Neural progenitor cell (in vitro differentiated cells): ENCODE measurements around the gene CNNM2. TPM values are rescaled to one million over a fixed set of nuclear protein-coding genes. Genes with fewer than 3 reads are reported as not detected.

Experiments used
- DNase-seq: peaks from one replicate; pipeline ENCODE4 v3.0.0-alpha.2; 2016; ENCODE audit warnings: low spot score
- H2AFZ ChIP-seq: fragments of 200-600 bp; sonication (generic); replicated peaks from 2 replicates; pipeline ENCODE4 v1.6.1; 2016; ENCODE audit warnings: antibody characterized with exemption
- H3F3A ChIP-seq: fragments of 200-600 bp; sonication (generic); 2 replicates; pipeline ENCODE4 v1.6.1; 2016; ENCODE audit warnings: antibody characterized with exemption, low read depth
- H3K27ac ChIP-seq: fragments of 200-600 bp; sonication (generic); 2 replicates; pipeline ENCODE4 v1.5.1; 2016; ENCODE audit warnings: mild to moderate bottlenecking
- H3K27me3 ChIP-seq: fragments of 200-600 bp; sonication (generic); 2 replicates; pipeline ENCODE4 v1.6.1; 2016; ENCODE audit warnings: mild to moderate bottlenecking, moderate library complexity
- H3K36me3 ChIP-seq: fragments of 200-600 bp; sonication (generic); 2 replicates; pipeline ENCODE4 v1.5.1; 2016
- H3K4me1 ChIP-seq: fragments of 200-600 bp; sonication (generic); 2 replicates; pipeline ENCODE4 v1.6.1; 2016; ENCODE audit warnings: mixed run types
- H3K4me2 ChIP-seq: fragments of 200-600 bp; sonication (generic); 2 replicates; pipeline ENCODE4 v1.6.1; 2016
- H3K4me3 ChIP-seq: fragments of 200-600 bp; sonication (generic); 2 replicates; pipeline ENCODE4 v1.5.1; 2016
- H3K79me2 ChIP-seq: fragments of 200-600 bp; sonication (generic); 2 replicates; pipeline ENCODE4 v1.6.1; 2016; ENCODE audit warnings: low read depth
- H3K9ac ChIP-seq: fragments of 200-600 bp; sonication (generic); 2 replicates; pipeline ENCODE4 v1.6.1; 2016
- H3K9me3 ChIP-seq: fragments of 200-600 bp; sonication (generic); 2 replicates; pipeline ENCODE4 v1.5.1; 2016; ENCODE audit warnings: low read depth
- H4K20me1 ChIP-seq: fragments of 200-600 bp; sonication (generic); 2 replicates; pipeline ENCODE4 v1.6.1; 2016; ENCODE audit warnings: low read depth
- H3K27ac Mint-ChIP-seq: 3 replicates; pipeline ENCODE4 v1.8.0; 2021; ENCODE audit warnings: mixed read lengths
- H3K27me3 Mint-ChIP-seq: 2 replicates; pipeline ENCODE4 v1.8.0; 2022; ENCODE audit warnings: low read depth, mild to moderate bottlenecking, inconsistent platforms, moderate library complexity, mixed read lengths; ENCODE audit not compliant: insufficient read depth
- H3K36me3 Mint-ChIP-seq: 3 replicates; pipeline ENCODE4 v1.8.0; 2021; ENCODE audit warnings: mixed read lengths
- H3K4me1 Mint-ChIP-seq: 3 replicates; pipeline ENCODE4 v1.8.0; 2021; ENCODE audit warnings: mixed read lengths
- H3K4me3 Mint-ChIP-seq: 3 replicates; pipeline ENCODE4 v1.8.0; 2021; ENCODE audit warnings: mild to moderate bottlenecking, moderate library complexity, mixed read lengths
- H3K9me3 Mint-ChIP-seq: 3 replicates; pipeline ENCODE4 v1.8.0; 2020; ENCODE audit warnings: mixed read lengths
- CTCF ChIP-seq: fragments of 200-600 bp; sonication (generic); IDR thresholded peaks from 2 replicates; pipeline ENCODE4 v1.5.1; 2017; ENCODE audit warnings: antibody characterized with exemption, mild to moderate bottlenecking
- EZH2 ChIP-seq: fragments of 200-600 bp; sonication (generic); IDR thresholded peaks from 2 replicates; pipeline ENCODE4 v1.6.1; 2017; ENCODE audit warnings: antibody characterized with exemption, mild to moderate bottlenecking, moderate library complexity
- EZH2phosphoT487 ChIP-seq: fragments of 200-600 bp; sonication (generic); IDR thresholded peaks from 2 replicates; pipeline ENCODE4 v1.6.1; 2017; ENCODE audit warnings: antibody characterized with exemption
- total RNA-seq: library from RNA; depleted of rRNA; stranded (reverse); fragments of >200 nt; gene quantifications from 2 replicates; pipeline ENCODE4 v1.2.3, GENCODE V29; 2015; ENCODE audit warnings: low replicate concordance

Gene CNNM2
- total RNA-seq, 1 donor from 2014 or later: 11.4 TPM

GRCh38 chr10:103100620-103101019, 182.5 kb downstream of the CNNM2 start:
- DNase-seq: no peak
- H3K27ac ChIP-seq: no peak overlapping the region
- no peak overlapping the region for H3K27ac Mint-ChIP-seq
- H3K27me3 ChIP-seq: no peaks in the 10 kb centered on the region
- no peaks in the 10 kb centered on the region for H3F3A ChIP-seq
- H3K9me3 Mint-ChIP-seq: no peaks in the 10 kb centered on the region
- H3K9ac ChIP-seq: no peak overlapping the region
- no peaks in the 10 kb centered on the region for H4K20me1 ChIP-seq
- no peaks in the 10 kb centered on the region for H3K79me2 ChIP-seq
- TF ChIP-seq EZH2 (no peak), CTCF (no peak)
- no peaks in the 10 kb centered on the region for H3K9me3 ChIP-seq
- H3K36me3 ChIP-seq: peaks cover 7% of the 10 kb centered on the region
- H3K27me3 Mint-ChIP-seq: no peaks in the 10 kb centered on the region
- H3K4me2 ChIP-seq: no peak overlapping the region
- peaks cover 14% of the 10 kb centered on the region for H3K36me3 Mint-ChIP-seq
- peaks cover 3% of the 10 kb centered on the region for H3K4me1 ChIP-seq
- no peak overlapping the region for H3K4me3 Mint-ChIP-seq
- no peak overlapping the region for H3K4me3 ChIP-seq
- no peaks in the 10 kb centered on the region for H3K4me1 Mint-ChIP-seq
- H2AFZ ChIP-seq: no peak overlapping the region

- no peaks in the 10 kb centered on the region for H3K4me1 Mint-ChIP-seq
- Histone ChIP-seq H3F3A (no peaks in the 10 kb centered on the region), H3K9ac (no peak overlapping the region), H3K27ac (no peak overlapping the region), H3K4me3 (no peak overlapping the region), H3K27me3 (no peaks in the 10 kb centered on the region), H3K79me2 (no peaks in the 10 kb centered on the region), H4K20me1 (no peaks in the 10 kb centered on the region), H3K36me3 (peaks cover 7% of the 10 kb centered on the region), H2AFZ (no peak overlapping the region), H3K4me1 (peaks cover 3% of the 10 kb centered on the region), H3K9me3 (no peaks in the 10 kb centered on the region), H3K4me2 (no peak overlapping the region)
- no peaks in the 10 kb centered on the region for H3K27me3 Mint-ChIP-seq
- H3K9me3 Mint-ChIP-seq: no peaks in the 10 kb centered on the region
- H3K4me3 Mint-ChIP-seq: no peak overlapping the region
- H3K36me3 Mint-ChIP-seq: peaks cover 10% of the 10 kb centered on the region
- TF ChIP-seq EZH2: no peak
- TF ChIP-seq CTCF: no peak
- no peak for TF ChIP-seq EZH2phosphoT487
- DNase-seq: no peak
- H3K27ac Mint-ChIP-seq: no peak overlapping the region
Observed at GRCh38 chr10:103102195-103102594, 184.1 kb downstream of the CNNM2 start.

- no peak overlapping the region for H3K4me2 ChIP-seq
- H3K36me3 ChIP-seq: no peaks in the 10 kb centered on the region
- no peak overlapping the region for H3K27ac ChIP-seq
- H3K9me3 ChIP-seq: no peaks in the 10 kb centered on the region
- H3K4me1 Mint-ChIP-seq: no peaks in the 10 kb centered on the region
- no peaks in the 10 kb centered on the region for H3K27me3 Mint-ChIP-seq
- TF ChIP-seq EZH2 (no peak), EZH2phosphoT487 (no peak), CTCF (no peak)
- peaks cover 9% of the 10 kb centered on the region for H3K36me3 Mint-ChIP-seq
- H3F3A ChIP-seq: no peaks in the 10 kb centered on the region
- no peak overlapping the region for H3K9ac ChIP-seq
- H3K4me3 Mint-ChIP-seq: no peak overlapping the region
- H3K4me3 ChIP-seq: no peak overlapping the region
- no peak overlapping the region for H2AFZ ChIP-seq
- no peaks in the 10 kb centered on the region for H4K20me1 ChIP-seq
- peaks cover 3% of the 10 kb centered on the region for H3K4me1 ChIP-seq
- no peak for DNase-seq
- H3K79me2 ChIP-seq: no peaks in the 10 kb centered on the region
- no peaks in the 10 kb centered on the region for H3K9me3 Mint-ChIP-seq
- no peaks in the 10 kb centered on the region for H3K27me3 ChIP-seq
- H3K27ac Mint-ChIP-seq: no peak overlapping the region
Observed at GRCh38 chr10:103103989-103104388, 185.9 kb downstream of the CNNM2 start.
